IMR-90 (cell line): ENCODE measurements around the gene SCGB1C1. TPM values are rescaled to one million over a fixed set of nuclear protein-coding genes. Genes with fewer than 3 reads are reported as not detected.

Experiments used
- ATAC-seq: fragments of 200-7000 bp; cut with Tn5 transposase; 2 replicates; pipeline ENCODE4 v1.9.1; 2020; ENCODE audit warnings: low read depth, mild to moderate bottlenecking, moderate library complexity
- BruUV-seq: library from RNA; stranded (reverse); fragments of 400-500 nt; replicated peaks from 2 replicates; lab custom pipeline; 2021; lab: Mats Ljungman, UMichigan
- CTCF ChIA-PET: fragments of 300-600 bp; formaldehyde crosslinking; extraction: SDS; loops from one replicate; lab custom pipeline; 2021; ENCODE audit warnings: antibody characterized with exemption; lab: Yijun Ruan, JAX
- POLR2A ChIA-PET: fragments of 300-600 bp; sonication (Branson Sonifier 250); formaldehyde crosslinking; loops from one replicate; lab custom pipeline; 2022; ENCODE audit warnings: antibody characterized with exemption; ENCODE audit not compliant: unreplicated experiment; lab: Charles Lee
- DNase-seq: peaks from one replicate; pipeline ENCODE4 v3.0.0; 2013
- H2AFZ ChIP-seq: replicated peaks from 2 replicates; pipeline ENCODE3; 2013; ENCODE audit warnings: low read length, mild to moderate bottlenecking; ENCODE audit not compliant: poor library complexity
- H2AK5ac ChIP-seq: 2 replicates; pipeline ENCODE4 v1.6.1; 2013; ENCODE audit warnings: low read depth, low read length, inconsistent platforms
- H2AK9ac ChIP-seq: replicated peaks from 2 replicates; pipeline ENCODE3; 2013; ENCODE audit warnings: mild to moderate bottlenecking, low read depth, low read length, moderate library complexity; ENCODE audit not compliant: poor library complexity
- H2BK120ac ChIP-seq: 2 replicates; pipeline ENCODE4 v1.6.1; 2013; ENCODE audit warnings: low read depth, low read length, inconsistent platforms
- H2BK15ac ChIP-seq: 3 replicates; pipeline ENCODE4 v1.6.1; 2013; ENCODE audit warnings: low read depth, low read length, inconsistent platforms
- H2BK20ac ChIP-seq: 2 replicates; pipeline ENCODE4 v1.6.1; 2013; ENCODE audit warnings: low read depth, mild to moderate bottlenecking, inconsistent platforms, low read length, moderate library complexity
- H2BK5ac ChIP-seq: 2 replicates; pipeline ENCODE4 v1.6.1; 2013; ENCODE audit warnings: mild to moderate bottlenecking, low read depth, low read length, inconsistent platforms; ENCODE audit not compliant: poor library complexity, severe bottlenecking
- H3K14ac ChIP-seq: replicated peaks from 2 replicates; pipeline ENCODE4 v1.6.1; 2013; ENCODE audit warnings: low read depth, low read length, inconsistent platforms
- H3K18ac ChIP-seq: 2 replicates; pipeline ENCODE4 v1.6.1; 2013; ENCODE audit warnings: low read depth, low read length, control low read depth
- H3K23ac ChIP-seq: 2 replicates; pipeline ENCODE4 v1.6.1; 2013; ENCODE audit warnings: low read depth, low read length, inconsistent platforms
- H3K27ac ChIP-seq: 2 replicates; pipeline ENCODE4 v1.5.1; 2013; ENCODE audit warnings: mild to moderate bottlenecking, control low read depth, low read length; ENCODE audit not compliant: insufficient read depth
- H3K27me3 ChIP-seq: 2 replicates; pipeline ENCODE4 v1.6.1; 2013; ENCODE audit warnings: low read length; ENCODE audit not compliant: control insufficient read depth, insufficient read depth
- H3K36me3 ChIP-seq: 2 replicates; pipeline ENCODE4 v1.6.1; 2013; ENCODE audit warnings: low read length, mixed read lengths; ENCODE audit not compliant: control insufficient read depth, insufficient read depth
- H3K4ac ChIP-seq: 2 replicates; pipeline ENCODE4 v1.6.1; 2013; ENCODE audit warnings: low read depth, low read length, inconsistent platforms
- H3K4me1 ChIP-seq: 2 replicates; pipeline ENCODE4 v1.6.1; 2013; ENCODE audit warnings: low read length, mixed read lengths; ENCODE audit not compliant: control insufficient read depth, insufficient read depth
- H3K4me2 ChIP-seq: 2 replicates; pipeline ENCODE4 v1.6.1; 2013; ENCODE audit warnings: low read depth, mild to moderate bottlenecking, control low read depth, low read length, moderate library complexity
- H3K4me3 ChIP-seq: 2 replicates; pipeline ENCODE4 v1.5.1; 2013; ENCODE audit warnings: low read depth, mild to moderate bottlenecking, control low read depth, low read length, moderate library complexity; ENCODE audit not compliant: insufficient read depth
- H3K56ac ChIP-seq: 2 replicates; pipeline ENCODE4 v1.6.1; 2013; ENCODE audit warnings: low read length, inconsistent platforms; ENCODE audit not compliant: insufficient read depth; ENCODE audit errors: extremely low read depth
- H3K79me1 ChIP-seq, 2 experiments: 2 replicates each; pipeline ENCODE4 v1.6.1; 2013; ENCODE audit warnings: low read length in 2 of 2, inconsistent platforms in 1 of 2, low read depth in 1 of 2
- H3K9ac ChIP-seq: 2 replicates; pipeline ENCODE4 v1.6.1; 2013; ENCODE audit warnings: low read depth, low read length, control low read depth
- H3K9me1 ChIP-seq: 2 replicates; pipeline ENCODE4 v1.6.1; 2013; ENCODE audit warnings: low read length, inconsistent platforms; ENCODE audit not compliant: insufficient read depth
- H3K9me3 ChIP-seq: 2 replicates; pipeline ENCODE4 v1.6.1; 2013; ENCODE audit warnings: low read length; ENCODE audit not compliant: control insufficient read depth, insufficient read depth
- H4K20me1 ChIP-seq: 2 replicates; pipeline ENCODE4 v1.6.1; 2013; ENCODE audit warnings: low read length, inconsistent platforms; ENCODE audit not compliant: insufficient read depth
- H4K5ac ChIP-seq: 2 replicates; pipeline ENCODE4 v1.6.1; 2013; ENCODE audit warnings: mild to moderate bottlenecking, low read depth, low read length, control low read depth
- H4K8ac ChIP-seq, 2 experiments: 2 replicates each; pipeline ENCODE4 v1.6.1; 2013; ENCODE audit warnings: low read depth in 2 of 2, low read length in 2 of 2, control low read depth in 1 of 2, inconsistent platforms in 1 of 2
- H4K91ac ChIP-seq: 2 replicates; pipeline ENCODE4 v1.6.1; 2013; ENCODE audit warnings: low read depth, low read length, inconsistent platforms; ENCODE audit not compliant: insufficient read depth
- BHLHE40 ChIP-seq: fragments of 150-350 bp; IDR thresholded peaks from 2 replicates; pipeline ENCODE4 v1.6.1; 2016; ENCODE audit warnings: mild to moderate bottlenecking, low read depth, low read length
- MAZ ChIP-seq: IDR thresholded peaks from 2 replicates; pipeline ENCODE4 v1.6.1; 2012; ENCODE audit warnings: low read depth, mild to moderate bottlenecking, low read length, improper control_type of control experiment, moderate library complexity, borderline replicate concordance
- MXI1 ChIP-seq: IDR thresholded peaks from 2 replicates; pipeline ENCODE4 v1.6.1; 2012; ENCODE audit warnings: low read depth, mild to moderate bottlenecking, low read length, moderate library complexity, borderline replicate concordance
- NFE2L2 ChIP-seq: fragments of 150-350 bp; IDR thresholded peaks from 2 replicates; pipeline ENCODE4 v1.6.1; 2016; ENCODE audit warnings: low read depth, mild to moderate bottlenecking, low read length
- RAD21 ChIP-seq: IDR thresholded peaks from 2 replicates; pipeline ENCODE4 v1.6.1; 2012; ENCODE audit warnings: low read length, improper control_type of control experiment
- SMC3 ChIP-seq: fragments of 150-350 bp; IDR thresholded peaks from 2 replicates; pipeline ENCODE4 v1.6.1; 2016; ENCODE audit warnings: low read depth, mild to moderate bottlenecking, antibody characterized with exemption, low read length, moderate library complexity
- WGBS, 2 experiments: methylation state at CpG; one replicate each; pipeline versions ENCODE4 v1.1.5 to v1.1.7; 2013; ENCODE audit warnings: missing lambda C conversion rate in 2 of 2; ENCODE audit not compliant: insufficient read length in 1 of 2; ENCODE audit errors: extremely low coverage in 2 of 2; 5-methylcytosine and 5-hydroxymethylcytosine counted together
- dilution Hi-C: fragments of 300-500 bp; cut with HindIII; formaldehyde crosslinking; loops from one replicate; pipeline ENCODE4 v1.14.3; 2018; ENCODE audit warnings: low sequenced_read_pairs; ENCODE audit not compliant: unreplicated experiment
- in situ Hi-C: fragments of 300-500 bp; cut with MboI; formaldehyde crosslinking; loops from 3 replicates; pipeline ENCODE4 v1.14.3; 2019; ENCODE audit warnings: low sequenced_read_pairs, inconsistent platforms, mixed read lengths
- intact Hi-C: fragments of 100-400 bp; cut with micrococcal nuclease; formaldehyde crosslinking; loops from 2 replicates; pipeline ENCODE4 v1.10.0; 2022
- polyA plus RNA-seq, 3 experiments: library from polyadenylated mRNA; depleted of rRNA; stranded (reverse); fragments of >200 nt; gene quantifications; 2 replicates each; pipeline ENCODE4 v1.2.3, GENCODE V29; 2012; ENCODE audit warnings: low replicate concordance in 1 of 3
- total RNA-seq: library from RNA; depleted of rRNA; stranded (reverse); fragments of >200 nt; gene quantifications from 2 replicates; pipeline ENCODE4 v1.2.3, GENCODE V29; 2012

Gene SCGB1C1
- total and polyA plus RNA-seq, 2 of the 4 experiments (the other 2 are of a cell fraction), result not detected

DNA sequence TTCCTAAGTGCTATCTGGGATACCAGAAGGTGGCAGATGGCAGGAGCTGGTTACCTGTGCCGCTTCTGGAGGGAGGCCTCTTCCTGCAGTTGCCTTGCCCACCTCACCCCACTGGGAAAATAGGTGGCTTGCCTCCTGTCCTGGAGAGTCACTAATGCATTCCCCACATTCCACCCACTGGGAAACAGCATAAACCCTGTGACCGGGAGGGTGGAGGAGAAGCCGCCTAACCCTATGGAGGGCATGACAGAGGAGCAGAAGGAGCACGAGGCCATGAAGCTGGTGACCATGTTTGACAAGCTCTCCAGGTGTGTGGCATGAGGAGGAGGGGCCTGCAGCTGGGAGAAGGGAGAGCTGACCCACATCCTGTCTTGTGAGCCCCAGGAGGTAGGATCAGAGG, 20.2 kb downstream of the SCGB1C1 start:
- Histone ChIP-seq H3K4me3 (no peak overlapping the region), H3K9ac (no peak overlapping the region), H4K8ac (no peak overlapping the region), H3K18ac (no peak overlapping the region), H2BK5ac (no peak overlapping the region), H3K4me1 (peaks cover 23% of the 10 kb centered on the region), H3K4ac (no peak overlapping the region), H3K23ac (no peak overlapping the region), H4K91ac (no peak overlapping the region), H3K27me3 (no peaks in the 10 kb centered on the region), H2AK5ac (no peak overlapping the region), H4K5ac (no peak overlapping the region), H3K9me1 (peaks cover 19% of the 10 kb centered on the region), H3K9me3 (no peaks in the 10 kb centered on the region), H2BK20ac (no peak overlapping the region), H3K56ac (no peak overlapping the region), H2BK120ac (no peak overlapping the region), H2AFZ (no peak overlapping the region), H3K14ac (no peak overlapping the region), H3K36me3 (peaks cover 64% of the 10 kb centered on the region), H2BK15ac (no peak overlapping the region), H3K79me1 (peaks cover 30 to 66% of the 10 kb centered on the region in 2 experiments), H4K20me1 (peaks cover 56% of the 10 kb centered on the region), H2AK9ac (no peak overlapping the region), H3K27ac (no peak overlapping the region), H3K4me2 (no peak overlapping the region)
- WGBS, 2 experiments, result 90% methylated on average over 3 of the region's 4 CpGs; no CpG with 5 or more reads in 1 of the 2 experiments
- TF ChIP-seq NFE2L2, result no peak
- TF ChIP-seq MXI1, result no peak
- TF ChIP-seq RAD21, result no peak
- no peak for TF ChIP-seq MAZ
- TF ChIP-seq BHLHE40, result no peak
- TF ChIP-seq SMC3, result no peak
- ChIA-PET POLR2A (no interaction called here), CTCF (no interaction called here)
- in situ Hi-C loops (no loop called here), intact Hi-C loops (no loop called here), dilution Hi-C loops (no loop called here)
- DNase-seq (no peak), ATAC-seq (no peak)
- BruUV-seq, result no TSS peak
